WTC11 (cell line): Measurements from ENCODE around the gene PAM. TPM values are rescaled to one million over a fixed set of nuclear protein-coding genes. Genes with fewer than 3 reads are reported as not detected.

Experiments used
- AFF4 ChIP-seq: sonication (generic); formaldehyde crosslinking; IDR thresholded peaks from 2 replicates; pipeline ENCODE4 v1.8.1; 2023; ENCODE audit warnings: mild to moderate bottlenecking, missing genetic modification reagents, borderline replicate concordance
- AR ChIP-seq: fragments of 250-450 bp; sonication (Bioruptor Pico); IDR thresholded peaks from 2 replicates; pipeline ENCODE4 v1.9.0; 2021; ENCODE audit warnings: mild to moderate bottlenecking
- CBFB ChIP-seq: sonication (generic); formaldehyde crosslinking; IDR thresholded peaks from 2 replicates; pipeline ENCODE4 v1.8.1; 2022; ENCODE audit warnings: mild to moderate bottlenecking, low read depth, missing genetic modification reagents
- E2F1 ChIP-seq: sonication (generic); formaldehyde crosslinking; IDR thresholded peaks from 2 replicates; pipeline ENCODE4 v1.8.0; 2022; ENCODE audit warnings: mild to moderate bottlenecking, missing genetic modification reagents
- FOXK1 ChIP-seq: sonication (generic); formaldehyde crosslinking; IDR thresholded peaks from 2 replicates; pipeline ENCODE4 v1.8.0; 2022; ENCODE audit warnings: mild to moderate bottlenecking, moderate library complexity, missing genetic modification reagents
- GTF2I ChIP-seq: fragments of 250-450 bp; sonication (Bioruptor Pico); conservative IDR thresholded peaks from 2 replicates; pipeline ENCODE4 v1.4.0; 2021; ENCODE audit warnings: mild to moderate bottlenecking
- HMGA2 ChIP-seq: fragments of 250-450 bp; sonication (Bioruptor Pico); IDR thresholded peaks from 2 replicates; pipeline ENCODE4 v1.4.0; 2021; ENCODE audit warnings: mild to moderate bottlenecking, moderate library complexity
- JUN ChIP-seq: sonication (generic); formaldehyde crosslinking; IDR thresholded peaks from 2 replicates; pipeline ENCODE4 v1.8.0; 2023; ENCODE audit warnings: mild to moderate bottlenecking, missing genetic modification reagents
- KAT7 ChIP-seq: sonication (generic); formaldehyde crosslinking; IDR thresholded peaks from 2 replicates; pipeline ENCODE4 v1.8.1; 2023; ENCODE audit warnings: missing genetic modification reagents, mild to moderate bottlenecking, borderline replicate concordance
- MXD4 ChIP-seq: fragments of 250-450 bp; sonication (Bioruptor Pico); IDR thresholded peaks from 2 replicates; pipeline ENCODE4 v1.8.0; 2021; ENCODE audit warnings: mild to moderate bottlenecking, moderate library complexity, borderline replicate concordance
- PRRX2 ChIP-seq: fragments of 250-450 bp; sonication (Bioruptor Pico); IDR thresholded peaks from 2 replicates; pipeline ENCODE4 v1.8.0; 2021; ENCODE audit warnings: mild to moderate bottlenecking
- RORB ChIP-seq: fragments of 250-450 bp; sonication (Bioruptor Pico); IDR thresholded peaks from 2 replicates; pipeline ENCODE4 v1.9.0; 2021; ENCODE audit warnings: mild to moderate bottlenecking
- SMAD4 ChIP-seq: sonication (generic); formaldehyde crosslinking; IDR thresholded peaks from 2 replicates; pipeline ENCODE4 v1.8.0; 2022; ENCODE audit warnings: mild to moderate bottlenecking, missing genetic modification reagents
- TP53 ChIP-seq: sonication (generic); formaldehyde crosslinking; IDR thresholded peaks from 2 replicates; pipeline ENCODE4 v1.8.1; 2023; ENCODE audit warnings: mild to moderate bottlenecking, missing genetic modification reagents
- ZNF219 ChIP-seq: sonication (generic); formaldehyde crosslinking; IDR thresholded peaks from 2 replicates; pipeline ENCODE4 v1.8.0; 2023; ENCODE audit warnings: missing genetic modification reagents, mild to moderate bottlenecking, borderline replicate concordance
- ZNF263 ChIP-seq: sonication (generic); formaldehyde crosslinking; IDR thresholded peaks from 2 replicates; pipeline ENCODE4 v1.8.1; 2022; ENCODE audit warnings: low read depth, mild to moderate bottlenecking, moderate library complexity, missing genetic modification reagents
- ZNF416 ChIP-seq: fragments of 250-450 bp; sonication (Bioruptor Pico); IDR thresholded peaks from 2 replicates; pipeline ENCODE4 v1.9.0; 2021; ENCODE audit warnings: mild to moderate bottlenecking, inconsistent platforms
- ZNF512 ChIP-seq: sonication (generic); formaldehyde crosslinking; IDR thresholded peaks from 2 replicates; pipeline ENCODE4 v1.8.1; 2022; ENCODE audit warnings: missing genetic modification reagents, borderline replicate concordance
- ZNF671 ChIP-seq: fragments of 250-450 bp; sonication (Bioruptor Pico); IDR thresholded peaks from 2 replicates; pipeline ENCODE4 v1.8.0; 2021; ENCODE audit warnings: mild to moderate bottlenecking
- total RNA-seq: library from RNA; stranded (reverse); gene quantifications from 3 replicates; pipeline ENCODE4 v1.2.3, GENCODE V29; 2021
- TF ChIP-seq, protein P1 (sequence below): fragments of 250-450 bp; sonication (Bioruptor Pico); IDR thresholded peaks from 2 replicates; pipeline ENCODE4 v2.1.2; 2022; ENCODE audit warnings: mild to moderate bottlenecking, moderate library complexity
- TF ChIP-seq, protein P2 (sequence below): fragments of 250-450 bp; sonication (Bioruptor Pico); IDR thresholded peaks from 2 replicates; pipeline ENCODE4 v1.8.0; 2021; ENCODE audit warnings: mild to moderate bottlenecking
- TF ChIP-seq, protein P3 (sequence below): fragments of 250-450 bp; sonication (Bioruptor Pico); IDR thresholded peaks from 2 replicates; pipeline ENCODE4 v1.9.0; 2021; ENCODE audit warnings: mild to moderate bottlenecking
- TF ChIP-seq, protein P4 (sequence below): sonication (generic); formaldehyde crosslinking; conservative IDR thresholded peaks from 2 replicates; pipeline ENCODE4 v1.8.1; 2022; ENCODE audit warnings: mild to moderate bottlenecking, missing genetic modification reagents
- TF ChIP-seq, protein P5 (sequence below): sonication (generic); formaldehyde crosslinking; IDR thresholded peaks from 2 replicates; pipeline ENCODE4 v1.8.0; 2023; ENCODE audit warnings: mild to moderate bottlenecking, missing genetic modification reagents

Gene PAM
- total RNA-seq, 1 experiment from 2014 or later = 52.3 TPM

DNA sequence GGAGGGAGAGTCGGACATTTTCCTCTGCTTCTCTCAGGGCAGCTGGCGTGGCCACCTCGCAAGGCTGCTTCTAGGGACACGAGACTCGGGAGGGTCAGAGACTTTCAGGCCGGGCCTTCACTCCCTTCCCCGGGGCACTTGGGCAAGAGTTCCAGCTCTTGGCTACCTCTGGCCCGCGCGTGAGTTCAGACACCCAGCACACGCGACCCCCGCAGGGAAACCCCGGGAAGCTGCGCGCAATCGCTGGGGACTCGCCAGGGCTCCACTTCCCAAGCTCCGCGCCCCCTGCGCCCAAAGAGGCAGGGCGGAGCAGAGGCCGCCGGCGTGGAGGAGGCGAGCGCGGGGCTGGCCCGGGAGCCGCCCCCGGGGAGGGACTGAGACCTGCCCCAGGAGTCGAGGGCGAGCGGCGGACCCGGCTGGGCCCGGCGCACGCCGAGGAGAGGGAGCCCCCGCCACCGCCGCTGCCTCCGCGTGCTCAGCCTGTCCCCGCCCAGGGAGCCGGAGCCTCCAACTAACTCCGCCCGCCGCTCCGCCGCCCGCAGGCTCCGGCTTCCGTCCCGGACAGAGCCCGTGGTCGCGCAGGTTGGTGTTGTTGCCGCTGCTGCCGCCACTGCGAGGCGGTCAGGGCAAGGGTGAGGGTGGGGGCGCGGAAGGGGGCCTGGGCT lies at the start of gene PAM (continued):
- peak; percentile 45 for TF ChIP-seq FOXK1
- no peak for TF ChIP-seq ZNF263 (CRISPR knock-in tag)
- TF ChIP-seq CBFB (CRISPR knock-in tag) = no peak
- no peak for TF ChIP-seq ZNF416 (CRISPR knock-in tag)
- TF ChIP-seq, protein P1, sequence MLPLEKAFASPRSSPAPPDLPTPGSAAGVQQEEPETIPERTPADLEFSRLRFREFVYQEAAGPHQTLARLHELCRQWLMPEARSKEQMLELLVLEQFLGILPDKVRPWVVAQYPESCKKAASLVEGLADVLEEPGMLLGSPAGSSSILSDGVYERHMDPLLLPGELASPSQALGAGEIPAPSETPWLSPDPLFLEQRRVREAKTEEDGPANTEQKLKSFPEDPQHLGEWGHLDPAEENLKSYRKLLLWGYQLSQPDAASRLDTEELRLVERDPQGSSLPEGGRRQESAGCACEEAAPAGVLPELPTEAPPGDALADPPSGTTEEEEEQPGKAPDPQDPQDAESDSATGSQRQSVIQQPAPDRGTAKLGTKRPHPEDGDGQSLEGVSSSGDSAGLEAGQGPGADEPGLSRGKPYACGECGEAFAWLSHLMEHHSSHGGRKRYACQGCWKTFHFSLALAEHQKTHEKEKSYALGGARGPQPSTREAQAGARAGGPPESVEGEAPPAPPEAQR = no peak
- TF ChIP-seq ZNF671 (CRISPR knock-in tag) = no peak
- no peak for TF ChIP-seq SMAD4
- TF ChIP-seq GTF2I = no peak
- no peak for TF ChIP-seq JUN (CRISPR knock-in tag)
- no peak for TF ChIP-seq KAT7 (CRISPR knock-in tag)
- no peak for TF ChIP-seq PRRX2 (CRISPR knock-in tag)
- TF ChIP-seq, protein P2, sequence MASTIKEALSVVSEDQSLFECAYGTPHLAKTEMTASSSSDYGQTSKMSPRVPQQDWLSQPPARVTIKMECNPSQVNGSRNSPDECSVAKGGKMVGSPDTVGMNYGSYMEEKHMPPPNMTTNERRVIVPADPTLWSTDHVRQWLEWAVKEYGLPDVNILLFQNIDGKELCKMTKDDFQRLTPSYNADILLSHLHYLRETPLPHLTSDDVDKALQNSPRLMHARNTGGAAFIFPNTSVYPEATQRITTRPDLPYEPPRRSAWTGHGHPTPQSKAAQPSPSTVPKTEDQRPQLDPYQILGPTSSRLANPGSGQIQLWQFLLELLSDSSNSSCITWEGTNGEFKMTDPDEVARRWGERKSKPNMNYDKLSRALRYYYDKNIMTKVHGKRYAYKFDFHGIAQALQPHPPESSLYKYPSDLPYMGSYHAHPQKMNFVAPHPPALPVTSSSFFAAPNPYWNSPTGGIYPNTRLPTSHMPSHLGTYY = no peak
- TF ChIP-seq, protein P3, sequence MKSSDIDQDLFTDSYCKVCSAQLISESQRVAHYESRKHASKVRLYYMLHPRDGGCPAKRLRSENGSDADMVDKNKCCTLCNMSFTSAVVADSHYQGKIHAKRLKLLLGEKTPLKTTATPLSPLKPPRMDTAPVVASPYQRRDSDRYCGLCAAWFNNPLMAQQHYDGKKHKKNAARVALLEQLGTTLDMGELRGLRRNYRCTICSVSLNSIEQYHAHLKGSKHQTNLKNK = no peak
- TF ChIP-seq, protein P4, sequence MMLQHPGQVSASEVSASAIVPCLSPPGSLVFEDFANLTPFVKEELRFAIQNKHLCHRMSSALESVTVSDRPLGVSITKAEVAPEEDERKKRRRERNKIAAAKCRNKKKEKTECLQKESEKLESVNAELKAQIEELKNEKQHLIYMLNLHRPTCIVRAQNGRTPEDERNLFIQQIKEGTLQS (CRISPR knock-in tag) = no peak
- TF ChIP-seq, protein P5, sequence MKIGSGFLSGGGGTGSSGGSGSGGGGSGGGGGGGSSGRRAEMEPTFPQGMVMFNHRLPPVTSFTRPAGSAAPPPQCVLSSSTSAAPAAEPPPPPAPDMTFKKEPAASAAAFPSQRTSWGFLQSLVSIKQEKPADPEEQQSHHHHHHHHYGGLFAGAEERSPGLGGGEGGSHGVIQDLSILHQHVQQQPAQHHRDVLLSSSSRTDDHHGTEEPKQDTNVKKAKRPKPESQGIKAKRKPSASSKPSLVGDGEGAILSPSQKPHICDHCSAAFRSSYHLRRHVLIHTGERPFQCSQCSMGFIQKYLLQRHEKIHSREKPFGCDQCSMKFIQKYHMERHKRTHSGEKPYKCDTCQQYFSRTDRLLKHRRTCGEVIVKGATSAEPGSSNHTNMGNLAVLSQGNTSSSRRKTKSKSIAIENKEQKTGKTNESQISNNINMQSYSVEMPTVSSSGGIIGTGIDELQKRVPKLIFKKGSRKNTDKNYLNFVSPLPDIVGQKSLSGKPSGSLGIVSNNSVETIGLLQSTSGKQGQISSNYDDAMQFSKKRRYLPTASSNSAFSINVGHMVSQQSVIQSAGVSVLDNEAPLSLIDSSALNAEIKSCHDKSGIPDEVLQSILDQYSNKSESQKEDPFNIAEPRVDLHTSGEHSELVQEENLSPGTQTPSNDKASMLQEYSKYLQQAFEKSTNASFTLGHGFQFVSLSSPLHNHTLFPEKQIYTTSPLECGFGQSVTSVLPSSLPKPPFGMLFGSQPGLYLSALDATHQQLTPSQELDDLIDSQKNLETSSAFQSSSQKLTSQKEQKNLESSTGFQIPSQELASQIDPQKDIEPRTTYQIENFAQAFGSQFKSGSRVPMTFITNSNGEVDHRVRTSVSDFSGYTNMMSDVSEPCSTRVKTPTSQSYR (CRISPR knock-in tag) = peak; percentile 35; the same call in 1 of the 2 replicates
- TF ChIP-seq AFF4 = no peak
- no peak for TF ChIP-seq RORB
- TF ChIP-seq ZNF219 (CRISPR knock-in tag) = no peak
- no peak for TF ChIP-seq TP53 (CRISPR knock-in tag)
- TF ChIP-seq HMGA2 (CRISPR knock-in tag) = no peak
- TF ChIP-seq AR (CRISPR knock-in tag) = no peak
- TF ChIP-seq MXD4 (CRISPR knock-in tag) = no peak
- TF ChIP-seq ZNF512 (CRISPR knock-in tag) = no peak
- no peak for TF ChIP-seq E2F1
